ENCODE data around the gene ZMAT1. TPM values are rescaled to one million over a fixed set of nuclear protein-coding genes. Genes with fewer than 3 reads are reported as not detected.
"Not testable (repeated sequence)": the region's sequence is repeated elsewhere in the genome, so short reads cannot be mapped to it uniquely, and the experiment has no call there.

ZMAT1 gene
- 4.1 TPM for polyA plus RNA-seq (ENCODE audit: insufficient read length)

DNA sequence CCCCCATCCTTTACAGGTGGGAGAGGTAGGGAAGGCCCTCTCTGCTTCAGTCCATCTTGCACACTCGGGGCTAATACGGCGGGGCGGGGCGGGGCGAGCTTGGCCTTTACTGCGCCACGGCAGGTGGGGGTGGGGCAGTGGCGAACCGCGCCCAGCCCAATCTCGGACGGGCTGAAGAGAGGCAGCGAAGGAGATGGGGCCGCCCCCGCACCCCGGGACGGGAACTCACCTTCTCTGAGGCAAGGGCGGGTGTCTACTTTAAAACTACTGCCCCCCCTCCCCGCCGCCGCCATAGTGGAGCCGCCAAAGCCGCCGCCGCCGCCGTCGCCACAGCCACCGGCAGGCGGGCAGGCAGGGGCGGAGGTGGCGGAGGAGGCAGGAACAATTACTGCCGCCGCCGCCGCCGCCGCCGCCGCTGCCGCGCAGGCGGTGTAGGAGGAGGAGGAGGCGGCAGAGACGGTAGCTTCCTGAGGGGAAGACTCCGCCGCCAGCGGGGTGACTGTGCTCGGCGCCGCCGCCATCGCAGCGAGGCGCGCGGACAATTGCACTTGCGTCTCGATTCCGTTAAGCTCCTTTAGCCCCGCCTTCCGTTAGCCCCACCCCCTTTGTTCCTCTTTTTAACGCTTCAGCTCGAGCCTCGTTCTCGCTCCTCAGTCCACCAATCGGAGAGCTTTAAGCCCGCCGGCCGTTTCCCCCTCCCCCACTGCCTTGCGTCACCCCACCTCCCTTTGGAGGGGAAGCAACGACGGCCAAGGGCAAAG lies at the start of gene ZMAT1:
Gene ZMAT1, minus strand, starts transcription at position 540 of the 761 bp plus-strand sequence. Its CDS starts 19 bp downstream, at position 521.
- peak; percentile 83 for DNase-seq

DNA sequence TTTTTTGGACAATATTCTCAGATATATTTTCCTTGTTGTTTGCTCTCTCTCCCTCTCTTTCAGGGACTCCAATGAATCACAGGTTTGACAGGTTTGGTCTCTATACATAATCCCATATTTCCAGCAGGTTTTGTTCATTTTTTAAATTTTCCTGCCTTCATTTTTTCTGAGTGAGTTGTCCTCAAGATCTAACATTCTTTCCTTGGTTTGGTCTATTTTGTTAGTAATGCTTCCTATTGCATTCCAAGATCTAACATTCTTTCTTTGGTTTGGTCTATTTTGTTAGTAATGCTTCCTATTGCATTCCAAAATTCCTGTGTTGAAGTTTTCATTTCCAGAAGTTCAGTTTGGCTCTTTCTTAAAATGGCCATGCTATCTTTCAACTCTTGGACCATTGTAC lies 45.3 kb upstream of the ZMAT1 start:
- no peak for DNase-seq

DNA sequence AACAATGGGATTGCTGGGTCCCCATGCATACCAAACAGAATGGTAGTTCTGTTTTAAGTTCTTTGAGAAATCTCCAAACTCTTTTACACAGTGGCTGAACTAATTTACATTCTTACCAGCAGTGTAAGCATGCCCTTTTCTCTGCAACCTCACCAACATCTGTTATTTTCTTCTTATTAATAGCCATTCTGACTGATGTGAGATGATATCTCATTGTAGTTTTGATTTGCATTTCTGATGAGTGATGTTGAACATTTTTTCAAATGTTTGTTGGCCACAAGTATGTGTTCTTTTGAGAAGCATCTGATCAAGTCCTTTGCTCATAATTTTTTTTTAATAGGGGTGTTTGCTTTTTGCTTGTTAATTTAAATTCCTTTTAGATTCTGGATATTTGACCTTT lies 41.2 kb upstream of the ZMAT1 start:
- DNase-seq = no peak

DNA sequence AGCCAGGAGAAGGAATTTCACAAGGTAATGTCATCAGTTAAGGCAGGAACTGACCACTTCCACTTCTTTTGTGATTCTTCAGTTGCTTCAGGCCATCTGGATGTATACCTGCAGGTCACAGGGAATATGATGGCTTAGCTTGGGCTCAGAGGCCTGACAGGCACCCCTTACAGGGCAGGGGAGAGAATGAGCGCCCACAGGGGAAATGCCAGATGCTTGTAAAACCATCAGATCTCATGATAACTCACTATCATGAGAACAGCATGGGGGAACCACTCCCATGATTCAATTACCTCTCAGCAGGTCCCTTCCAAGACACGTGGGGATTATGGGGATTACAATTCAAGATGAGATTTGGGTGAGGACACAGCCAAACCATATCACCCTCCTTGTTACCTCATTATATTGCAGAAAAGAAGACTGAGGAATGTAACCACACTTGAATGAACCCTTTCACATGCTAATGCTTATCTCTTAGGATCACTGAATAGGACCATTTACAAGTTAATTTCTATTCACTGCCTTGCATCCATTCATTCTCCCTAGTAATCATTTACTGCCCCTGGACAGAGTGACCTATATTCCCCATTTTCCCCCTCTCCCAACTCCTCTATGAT lies 33.2 kb upstream of the ZMAT1 start:
- not testable (repeated sequence) for DNase-seq

GRCh38 chrX:101958139-101958538 lies 26.3 kb upstream of the ZMAT1 start:
- DNase-seq = no peak

- no peak for DNase-seq
Observed at GRCh38 chrX:101957174-101957573, 25.3 kb upstream of the ZMAT1 start.

GRCh38 chrX:101956556-101956955 lies 24.7 kb upstream of the ZMAT1 start:
- DNase-seq = no peak

GRCh38 chrX:101950581-101950980 lies 18.8 kb upstream of the ZMAT1 start:
- no peak for DNase-seq

GRCh38 chrX:101932249-101932570 lies 383 bp upstream of the ZMAT1 start:
- no peak for DNase-seq

GRCh38 chrX:101931136-101931487 lies 715 bp downstream of the ZMAT1 start:
- DNase-seq = no peak

DNA sequence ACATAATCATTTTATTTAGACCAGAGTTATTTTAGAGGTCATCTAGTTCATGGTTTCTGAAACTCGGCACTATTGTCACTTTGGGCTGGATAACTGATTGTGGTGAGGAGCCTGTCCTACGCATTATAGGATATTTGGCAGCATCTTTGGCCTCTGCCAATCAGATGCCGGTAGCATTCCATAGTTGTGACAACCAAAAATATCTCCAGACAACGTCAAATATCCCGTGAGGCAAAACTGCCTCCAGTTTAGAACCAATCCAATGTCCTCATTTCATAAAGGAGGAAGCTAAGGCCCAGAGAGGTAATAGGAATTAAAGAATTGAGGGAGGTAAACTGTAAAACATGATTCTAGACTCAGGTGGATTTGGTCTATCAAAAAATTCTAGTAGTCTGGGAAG lies 6.1 kb downstream of the ZMAT1 start:
- no peak for DNase-seq

DNA sequence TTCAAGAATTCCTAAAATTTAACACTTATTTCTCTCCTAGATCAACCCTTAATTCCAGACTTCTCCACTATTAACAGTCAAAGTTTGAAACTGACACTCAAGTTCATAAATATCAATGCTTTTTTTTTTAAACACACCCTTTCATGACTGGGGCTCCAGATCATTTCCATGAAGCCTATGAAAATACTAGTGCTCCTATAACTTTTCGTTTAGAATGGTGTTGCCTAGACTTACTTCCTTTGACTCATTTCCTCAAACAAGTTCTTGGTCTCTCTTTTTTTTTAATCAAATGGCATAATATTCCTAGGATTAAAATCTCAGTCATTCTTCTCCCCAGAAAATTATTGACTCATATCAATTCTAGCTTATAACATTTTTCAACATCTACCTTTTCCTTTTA lies 13.1 kb downstream of the ZMAT1 start:
- no peak for DNase-seq

DNA sequence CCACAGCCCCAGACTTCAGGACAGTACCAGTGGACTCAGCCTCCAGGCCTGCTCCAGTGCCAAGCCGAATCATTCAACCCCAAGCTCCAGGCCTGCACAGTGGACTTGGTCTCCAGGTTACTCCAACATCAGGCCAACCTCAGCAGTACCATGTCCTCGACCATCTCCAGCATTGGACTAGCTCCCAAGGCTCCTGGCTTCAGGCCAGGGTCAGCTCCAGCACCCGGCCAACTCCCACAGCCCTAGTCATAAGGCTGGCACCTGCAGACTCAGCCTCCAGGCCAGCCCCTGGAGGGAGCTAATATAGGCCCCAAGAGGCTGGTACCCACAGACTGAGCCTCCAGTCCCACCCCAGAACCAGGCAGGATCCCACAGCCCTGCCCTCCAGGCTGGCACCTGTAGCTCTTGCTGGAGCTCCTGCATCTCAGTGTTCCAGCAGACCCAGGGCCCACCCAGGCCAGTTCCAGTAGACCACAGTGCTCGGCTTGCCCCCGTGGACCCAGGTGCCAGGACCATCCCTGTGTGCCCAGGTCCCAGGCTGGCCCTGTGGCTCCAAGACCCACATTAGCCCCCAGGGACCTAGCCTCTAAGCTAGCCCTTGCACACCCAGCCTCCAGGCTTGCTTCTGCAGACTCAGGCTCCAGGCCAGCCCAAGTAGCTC lies 25.6 kb downstream of the ZMAT1 start:
- DNase-seq = no peak

DNA sequence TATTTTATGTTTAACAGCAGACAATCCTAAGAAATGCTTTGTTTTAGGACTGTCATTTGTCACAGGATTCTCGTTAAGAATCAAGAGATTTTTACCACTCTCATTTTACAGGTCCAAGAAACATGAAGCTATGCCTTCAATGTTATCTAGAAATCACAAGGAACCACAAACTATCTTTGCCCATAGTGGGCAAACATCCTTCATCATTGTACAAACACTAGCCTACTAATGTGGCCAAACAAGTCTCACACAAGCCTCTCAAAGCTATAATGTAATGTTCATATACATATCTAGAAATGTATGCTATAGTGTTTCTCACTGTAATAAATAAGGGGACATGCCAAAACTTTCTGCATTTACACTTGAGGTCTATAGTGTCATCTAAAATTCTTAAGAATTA lies 26.8 kb downstream of the ZMAT1 start:
- no peak for DNase-seq

Other genes starting within 250 kb of the ZMAT1 start
- gene TCEAL2, start 193.7 kb upstream of the ZMAT1 start, polyA plus RNA-seq (ENCODE audit: insufficient read length) = 0.21 TPM
- not detected for gene TCEAL6, start 210.5 kb upstream of the ZMAT1 start, polyA plus RNA-seq (ENCODE audit: insufficient read length)
- gene BEX5, start 223.9 kb upstream of the ZMAT1 start, polyA plus RNA-seq (ENCODE audit: insufficient read length) = not detected

All from hindlimb muscle (tissue), 1 donor.